Choroid plexus epithelial cell (primary cell): Measurements from ENCODE around the gene C5orf52.

Experiments used
- DNase-seq: peaks from one replicate; pipeline ENCODE4 v3.0.0-alpha.2; 2010; ENCODE audit warnings: low read depth
- H3K4me3 ChIP-seq: 2 replicates; pipeline ENCODE4 v1.5.1; 2011; ENCODE audit warnings: low read depth, mild to moderate bottlenecking, control low read depth, low read length, moderate library complexity
- TF ChIP-seq, protein P1 (sequence below): conservative IDR thresholded peaks from 2 replicates; pipeline ENCODE4 v1.5.1; 2011; ENCODE audit warnings: low read depth, mild to moderate bottlenecking, control low read depth, inconsistent platforms, low read length, moderate library complexity

Gene C5orf52

DNA sequence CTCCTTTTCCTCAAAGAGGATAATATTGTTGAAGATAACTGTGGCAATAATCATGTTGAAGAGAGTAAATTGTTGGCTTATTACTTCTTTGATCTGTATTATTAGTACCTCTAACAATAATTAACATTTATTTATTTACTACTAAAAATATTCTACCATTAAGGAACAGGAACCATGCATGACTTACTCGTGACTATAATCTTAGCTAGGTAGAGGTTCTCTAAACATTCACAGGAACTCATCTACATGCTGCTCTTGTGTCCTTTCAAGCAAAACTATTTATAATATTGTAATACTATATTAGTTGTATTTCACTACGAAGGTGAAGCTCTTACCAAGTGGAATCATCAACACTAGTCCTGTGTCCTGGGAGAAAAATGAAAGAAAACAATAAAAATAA, 22.2 kb upstream of the C5orf52 start:
- TF ChIP-seq, protein P1, sequence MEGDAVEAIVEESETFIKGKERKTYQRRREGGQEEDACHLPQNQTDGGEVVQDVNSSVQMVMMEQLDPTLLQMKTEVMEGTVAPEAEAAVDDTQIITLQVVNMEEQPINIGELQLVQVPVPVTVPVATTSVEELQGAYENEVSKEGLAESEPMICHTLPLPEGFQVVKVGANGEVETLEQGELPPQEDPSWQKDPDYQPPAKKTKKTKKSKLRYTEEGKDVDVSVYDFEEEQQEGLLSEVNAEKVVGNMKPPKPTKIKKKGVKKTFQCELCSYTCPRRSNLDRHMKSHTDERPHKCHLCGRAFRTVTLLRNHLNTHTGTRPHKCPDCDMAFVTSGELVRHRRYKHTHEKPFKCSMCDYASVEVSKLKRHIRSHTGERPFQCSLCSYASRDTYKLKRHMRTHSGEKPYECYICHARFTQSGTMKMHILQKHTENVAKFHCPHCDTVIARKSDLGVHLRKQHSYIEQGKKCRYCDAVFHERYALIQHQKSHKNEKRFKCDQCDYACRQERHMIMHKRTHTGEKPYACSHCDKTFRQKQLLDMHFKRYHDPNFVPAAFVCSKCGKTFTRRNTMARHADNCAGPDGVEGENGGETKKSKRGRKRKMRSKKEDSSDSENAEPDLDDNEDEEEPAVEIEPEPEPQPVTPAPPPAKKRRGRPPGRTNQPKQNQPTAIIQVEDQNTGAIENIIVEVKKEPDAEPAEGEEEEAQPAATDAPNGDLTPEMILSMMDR = no peak
- H3K4me3 ChIP-seq = no peak overlapping the region

DNA sequence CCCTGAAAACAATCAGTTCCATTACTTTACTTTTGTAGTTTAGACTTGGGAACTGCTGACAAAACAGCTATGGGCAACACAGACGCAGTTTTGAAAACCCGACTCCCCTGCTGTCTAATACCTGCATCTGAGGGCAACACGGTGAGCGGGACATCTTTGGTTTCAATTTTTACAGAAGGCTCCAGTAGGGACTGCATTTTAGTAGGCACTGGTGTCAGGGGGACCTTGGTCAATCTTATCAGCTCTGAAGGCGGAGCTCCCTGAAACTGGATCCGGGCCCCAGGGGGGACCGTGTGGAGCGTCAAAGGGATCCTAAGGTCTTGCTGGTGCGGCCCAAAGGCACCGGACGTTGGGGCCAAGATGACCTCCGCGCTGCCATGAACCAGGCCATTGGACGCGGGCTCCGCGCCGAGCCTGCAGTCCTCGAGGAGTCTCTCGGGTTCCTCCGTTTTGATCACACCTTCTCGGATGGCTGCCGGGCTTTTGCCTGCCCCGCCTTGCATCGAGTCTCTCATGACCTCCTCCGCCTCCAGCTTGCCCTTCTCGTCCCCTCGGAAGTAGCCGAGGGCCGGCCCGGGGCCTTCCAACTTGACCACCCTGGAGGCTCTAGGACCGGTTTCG, 20.2 kb upstream of the C5orf52 start:
- H3K4me3 ChIP-seq = peak overlapping the region; percentile 62
- TF ChIP-seq, protein P1 = no peak
- DNase-seq = no peak

More for the DNA sequence above, 22.2 kb upstream of the C5orf52 start:
- DNase-seq = no peak

DNA sequence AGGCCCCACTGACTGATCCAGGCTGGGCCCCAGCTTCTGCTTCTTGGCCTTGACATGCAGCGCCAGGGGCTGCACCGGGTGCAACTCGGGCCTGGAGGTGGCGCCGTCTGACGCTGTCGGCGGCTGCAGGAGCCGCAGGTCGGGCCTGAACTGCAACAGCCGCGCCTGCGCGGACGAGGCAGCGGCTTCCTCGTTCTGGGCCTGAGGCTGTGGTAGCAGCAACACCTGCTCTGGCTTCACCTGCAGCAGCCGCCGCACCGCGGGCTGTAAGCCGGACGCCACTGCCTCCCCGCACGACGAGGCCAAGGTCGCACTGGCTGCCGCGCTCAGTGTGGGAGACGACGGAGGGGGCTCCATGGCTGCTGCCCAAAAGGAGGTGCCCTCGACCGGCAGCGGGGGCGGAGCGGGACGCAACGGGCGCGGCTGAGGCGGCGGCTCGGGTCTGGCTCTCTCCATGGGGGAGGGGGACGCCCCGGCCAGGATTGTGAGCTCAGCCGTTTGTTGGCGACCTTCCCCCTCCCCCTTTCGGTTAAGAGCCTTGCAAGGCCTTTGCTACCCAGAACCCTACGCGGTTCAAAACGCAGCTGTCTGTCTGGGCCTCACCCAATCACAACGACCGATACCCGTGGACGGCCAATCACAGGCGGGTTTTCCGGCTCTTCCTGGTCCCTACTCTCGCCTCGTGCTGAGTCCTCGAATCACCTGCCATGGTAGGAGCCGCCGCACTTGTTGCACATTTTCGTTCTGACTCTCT, 19.5 kb upstream of the C5orf52 start:
- peak overlapping the region; percentile 62 for H3K4me3 ChIP-seq
- TF ChIP-seq, protein P1 = peak; percentile 51
- peak; percentile 72 for DNase-seq

DNA sequence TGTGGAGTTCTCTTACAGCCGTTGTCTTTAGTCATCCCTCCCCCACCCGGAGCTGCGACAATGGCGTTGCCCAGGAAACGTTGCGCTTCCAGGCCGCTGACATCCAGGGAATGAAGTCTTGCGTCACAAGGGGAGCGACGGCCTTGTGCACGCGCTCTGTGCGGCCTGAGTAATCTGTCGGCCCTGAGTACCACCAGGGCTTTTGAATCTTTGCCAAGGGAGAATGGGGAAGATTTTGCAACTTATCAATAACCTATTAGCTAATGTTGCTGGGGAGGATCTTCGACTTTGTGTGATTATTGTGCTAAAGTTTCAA, 19.0 kb upstream of the C5orf52 start, which contains the start of gene SOX30:
Gene SOX30 (minus strand): TSS at position 62 of the 316 bp plus-strand sequence. CDS start 360 bp downstream, outside the sequence.
- DNase-seq = no peak
- TF ChIP-seq, protein P1 = no peak
- H3K4me3 ChIP-seq = peak within 1 kb of the TSS; percentile 62

DNA sequence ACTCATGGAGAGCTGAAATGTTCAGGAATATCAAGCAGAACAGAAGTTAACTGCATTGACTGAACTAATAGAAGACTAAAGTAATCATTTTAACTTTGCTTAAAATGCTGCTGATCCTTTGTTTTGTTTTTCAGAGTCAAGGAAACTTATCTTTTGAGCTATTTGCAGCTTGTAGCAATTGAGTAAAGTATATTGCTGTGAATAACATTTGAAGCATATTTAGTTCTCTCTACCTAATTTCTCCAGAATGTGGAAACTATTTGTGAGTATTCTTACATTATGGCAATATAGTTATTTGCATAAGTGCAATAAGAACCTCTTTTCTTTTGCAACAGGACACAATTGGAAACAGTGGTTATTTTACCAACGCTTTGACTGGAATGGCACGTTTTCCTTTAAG, 13.8 kb upstream of the C5orf52 start:
- H3K4me3 ChIP-seq = no peak overlapping the region
- TF ChIP-seq, protein P1 = no peak
- DNase-seq = no peak

DNA sequence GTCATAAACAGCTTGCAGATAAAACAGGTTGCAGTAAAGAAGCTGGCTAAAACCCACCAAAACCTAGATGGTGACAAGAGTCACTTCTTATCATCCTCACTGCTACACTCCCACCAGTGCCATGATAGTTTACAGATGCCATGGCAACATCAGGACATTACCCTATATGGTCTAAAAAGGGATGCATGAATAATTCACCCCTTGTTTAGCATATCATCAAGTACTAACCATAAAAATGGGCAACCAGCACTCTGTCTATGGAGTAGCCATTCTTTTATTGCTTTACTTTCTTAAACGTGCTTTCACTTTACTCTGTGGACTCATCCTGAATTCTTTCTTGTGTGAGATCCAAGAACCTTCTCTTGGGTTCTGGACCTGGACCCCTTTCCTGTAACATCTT, 12.4 kb upstream of the C5orf52 start:
- no peak for DNase-seq
- TF ChIP-seq, protein P1 = no peak
- no peak overlapping the region for H3K4me3 ChIP-seq
